ENCODE results near the gene USP22. TPM values are rescaled to one million over a fixed set of nuclear protein-coding genes. Genes with fewer than 3 reads are reported as not detected.

The USP22 gene
- total RNA-seq, 2 donors from 2014 or later, result 130 to 154 TPM

DNA sequence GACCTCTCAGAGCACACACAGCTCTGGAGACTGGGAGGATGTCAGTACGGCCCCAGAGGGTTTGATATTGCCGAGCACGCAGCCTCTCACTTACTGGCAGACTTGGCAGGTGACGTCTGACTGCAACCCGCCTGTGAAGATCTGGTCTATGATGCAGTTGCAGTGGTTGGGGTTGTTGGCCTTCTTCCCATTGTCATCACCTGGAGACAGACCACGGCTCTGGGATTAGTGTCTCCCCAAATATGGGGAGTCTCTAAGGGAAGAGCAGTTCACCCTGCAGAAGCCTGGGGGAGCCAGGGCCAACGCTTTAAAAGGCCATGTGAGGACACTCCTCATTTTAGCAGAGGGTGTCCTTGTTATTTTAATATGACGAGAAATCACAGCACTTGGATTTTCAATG, 30.1 kb downstream of the USP22 start:
- Histone ChIP-seq H3K4me3 (no peak overlapping the region), H3K9me3 (no peaks in the 10 kb centered on the region), H3K36me3 (peaks cover 88% of the 10 kb centered on the region), H3K27me3 (replicated peaks; ENCODE audit: insufficient read depth) (no peaks in the 10 kb centered on the region), H3K4me1 (ENCODE audit: control insufficient read depth in 1 of 2, low read depth in 2 of 2) (no peaks in the 10 kb centered on the region), H3K27ac (no peak overlapping the region)
- ATAC-seq (ENCODE audit: insufficient number of reproducible peaks, low FRiP score, low read depth), result no peak
- no peak for DNase-seq (ENCODE audit: low spot score)
- TF ChIP-seq, protein P1, sequence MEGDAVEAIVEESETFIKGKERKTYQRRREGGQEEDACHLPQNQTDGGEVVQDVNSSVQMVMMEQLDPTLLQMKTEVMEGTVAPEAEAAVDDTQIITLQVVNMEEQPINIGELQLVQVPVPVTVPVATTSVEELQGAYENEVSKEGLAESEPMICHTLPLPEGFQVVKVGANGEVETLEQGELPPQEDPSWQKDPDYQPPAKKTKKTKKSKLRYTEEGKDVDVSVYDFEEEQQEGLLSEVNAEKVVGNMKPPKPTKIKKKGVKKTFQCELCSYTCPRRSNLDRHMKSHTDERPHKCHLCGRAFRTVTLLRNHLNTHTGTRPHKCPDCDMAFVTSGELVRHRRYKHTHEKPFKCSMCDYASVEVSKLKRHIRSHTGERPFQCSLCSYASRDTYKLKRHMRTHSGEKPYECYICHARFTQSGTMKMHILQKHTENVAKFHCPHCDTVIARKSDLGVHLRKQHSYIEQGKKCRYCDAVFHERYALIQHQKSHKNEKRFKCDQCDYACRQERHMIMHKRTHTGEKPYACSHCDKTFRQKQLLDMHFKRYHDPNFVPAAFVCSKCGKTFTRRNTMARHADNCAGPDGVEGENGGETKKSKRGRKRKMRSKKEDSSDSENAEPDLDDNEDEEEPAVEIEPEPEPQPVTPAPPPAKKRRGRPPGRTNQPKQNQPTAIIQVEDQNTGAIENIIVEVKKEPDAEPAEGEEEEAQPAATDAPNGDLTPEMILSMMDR (IDR thresholded peaks at IDR 0.05), result no peak

DNA sequence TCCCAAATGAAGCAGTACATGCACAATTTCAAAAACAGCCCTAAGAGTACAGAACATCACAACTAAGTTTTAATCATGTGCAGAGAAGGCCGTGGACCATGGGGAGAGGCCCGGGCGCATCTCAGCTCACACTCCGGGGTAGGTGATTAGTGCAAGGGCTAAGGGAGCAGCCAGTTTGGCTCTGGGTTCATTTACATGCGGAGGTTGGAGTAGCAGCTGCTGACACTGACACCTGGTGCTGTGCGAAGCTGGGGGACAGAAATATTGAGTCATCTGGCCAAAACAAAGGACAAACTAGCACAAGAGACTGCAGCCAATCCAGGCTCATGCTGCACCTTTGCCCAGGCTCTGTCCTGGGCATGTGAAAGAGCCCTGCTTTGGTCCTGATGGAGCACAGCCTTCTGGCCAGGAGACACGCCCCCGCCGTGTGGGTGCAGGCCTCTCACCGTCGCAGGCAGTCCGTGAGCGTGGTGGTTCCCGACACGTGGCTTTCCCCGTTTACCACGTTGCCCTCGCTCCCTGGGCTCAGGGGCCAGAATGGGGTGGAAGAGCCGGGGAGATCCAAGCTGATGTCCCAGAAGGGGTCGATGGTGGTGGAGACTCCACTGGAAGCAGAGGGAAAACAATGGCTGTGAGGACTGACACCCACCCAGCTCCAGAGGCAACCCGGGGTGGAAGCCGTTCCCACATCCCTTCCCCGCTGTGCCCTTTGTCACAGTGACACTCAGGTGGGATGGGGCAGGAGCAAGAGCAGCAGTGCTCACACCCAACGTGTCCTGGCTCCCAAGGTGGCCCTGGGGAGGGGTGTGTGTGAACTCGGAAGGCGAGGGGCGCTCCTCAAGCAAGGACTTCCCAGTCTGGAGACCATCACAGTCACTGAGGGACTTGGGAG, 31.9 kb downstream of the USP22 start:
- no peaks in the 10 kb centered on the region for H3K9me3 ChIP-seq
- no peaks in the 10 kb centered on the region for H3K4me1 ChIP-seq (ENCODE audit: control insufficient read depth in 1 of 2, low read depth in 2 of 2)
- no peaks in the 10 kb centered on the region for H3K27me3 ChIP-seq (replicated peaks; ENCODE audit: insufficient read depth)
- H3K27ac ChIP-seq, result no peak overlapping the region
- H3K36me3 ChIP-seq, result peaks cover 86% of the 10 kb centered on the region
- ATAC-seq (ENCODE audit: insufficient number of reproducible peaks, low FRiP score, low read depth) (no peak), DNase-seq (ENCODE audit: low spot score) (no peak)
- no peak overlapping the region for H3K4me3 ChIP-seq
- TF ChIP-seq, protein P1 (IDR thresholded peaks at IDR 0.05), result no peak

DNA sequence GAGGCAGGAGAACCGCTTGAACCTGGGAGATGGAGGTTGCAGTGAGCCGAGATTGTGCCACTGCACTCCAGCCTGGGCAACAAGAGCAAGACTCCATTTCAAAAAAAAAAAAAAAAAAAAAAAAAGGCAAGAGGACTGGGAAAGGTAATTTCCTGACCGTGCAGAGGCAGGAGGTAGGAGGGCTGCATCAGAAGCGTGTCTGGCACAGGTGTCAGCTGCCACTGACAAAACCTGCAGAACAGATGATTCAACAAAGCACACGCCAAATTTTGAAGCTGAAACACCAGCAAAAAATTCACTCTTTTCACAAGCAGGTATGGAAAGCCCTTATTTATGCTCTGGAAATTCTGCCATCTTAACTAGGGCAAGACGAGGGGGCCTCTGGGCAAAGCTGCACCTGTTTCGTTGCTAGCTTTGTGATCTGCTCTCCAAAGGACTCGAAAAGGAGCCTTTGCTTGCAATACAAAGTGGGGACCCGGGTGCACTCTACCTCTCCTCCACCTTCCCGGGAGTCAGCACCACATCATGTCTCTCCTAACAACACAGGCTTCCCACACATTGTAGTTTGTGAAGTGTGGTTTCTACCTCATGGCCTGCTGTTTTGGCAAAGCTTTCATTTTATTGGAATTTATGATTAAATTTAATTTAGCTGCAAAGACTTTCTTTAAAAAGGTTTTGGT, 33.7 kb downstream of the USP22 start:
- TF ChIP-seq, protein P1 (IDR thresholded peaks at IDR 0.05), result no peak

DNA sequence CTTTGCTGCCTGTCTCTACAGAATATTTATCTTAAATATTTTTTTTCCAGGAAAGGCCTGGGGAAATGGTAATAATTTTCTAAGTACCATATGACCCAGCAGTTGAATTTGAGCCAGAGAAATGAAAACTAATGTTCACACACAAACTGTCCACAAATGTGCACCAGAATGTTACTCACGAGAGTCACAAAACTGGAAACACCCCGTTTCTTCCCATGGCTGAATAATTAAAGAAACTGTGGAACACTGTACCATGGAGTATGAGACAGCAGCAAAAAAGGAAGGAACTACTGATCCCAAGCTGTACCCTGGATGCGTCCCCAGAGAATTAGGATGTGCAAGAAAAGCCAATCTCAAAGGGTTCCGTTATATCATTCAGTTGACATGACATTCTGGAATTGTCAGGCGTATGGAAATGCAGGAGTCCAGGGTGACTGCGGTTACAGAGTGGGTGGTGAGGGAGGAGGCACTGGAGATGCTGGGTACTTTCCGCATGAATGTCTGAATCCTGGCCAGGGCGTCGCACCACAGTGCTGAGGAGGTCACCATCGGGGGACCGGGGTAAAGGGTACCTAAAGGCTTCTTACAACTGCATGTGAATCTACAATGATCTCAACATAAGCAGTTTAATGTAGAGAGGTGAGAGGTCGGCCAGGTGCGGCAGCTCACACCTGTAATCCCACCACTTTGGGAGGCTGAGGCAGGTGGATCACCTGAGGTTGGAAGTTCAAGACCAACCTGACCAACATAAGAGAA, 34.5 kb downstream of the USP22 start:
- H3K27ac ChIP-seq, result no peak overlapping the region
- TF ChIP-seq, protein P1 (IDR thresholded peaks at IDR 0.05), result no peak
- peaks cover 94% of the 10 kb centered on the region for H3K36me3 ChIP-seq
- ATAC-seq (ENCODE audit: insufficient number of reproducible peaks, low FRiP score, low read depth), result no peak
- H3K27me3 ChIP-seq (replicated peaks; ENCODE audit: insufficient read depth), result no peaks in the 10 kb centered on the region
- H3K4me1 ChIP-seq (ENCODE audit: control insufficient read depth in 1 of 2, low read depth in 2 of 2), result no peaks in the 10 kb centered on the region
- DNase-seq (ENCODE audit: low spot score), result no peak
- no peak overlapping the region for H3K4me3 ChIP-seq
- no peaks in the 10 kb centered on the region for H3K9me3 ChIP-seq

More for the DNA sequence above, 33.7 kb downstream of the USP22 start:
- Histone ChIP-seq H3K27ac (no peak overlapping the region), H3K4me3 (no peak overlapping the region), H3K27me3 (replicated peaks; ENCODE audit: insufficient read depth) (no peaks in the 10 kb centered on the region), H3K9me3 (no peaks in the 10 kb centered on the region), H3K36me3 (peaks cover 88% of the 10 kb centered on the region), H3K4me1 (ENCODE audit: control insufficient read depth in 1 of 2, low read depth in 2 of 2) (no peaks in the 10 kb centered on the region)
- no peak for DNase-seq (ENCODE audit: low spot score)
- ATAC-seq (ENCODE audit: insufficient number of reproducible peaks, low FRiP score, low read depth), result no peak

DNA sequence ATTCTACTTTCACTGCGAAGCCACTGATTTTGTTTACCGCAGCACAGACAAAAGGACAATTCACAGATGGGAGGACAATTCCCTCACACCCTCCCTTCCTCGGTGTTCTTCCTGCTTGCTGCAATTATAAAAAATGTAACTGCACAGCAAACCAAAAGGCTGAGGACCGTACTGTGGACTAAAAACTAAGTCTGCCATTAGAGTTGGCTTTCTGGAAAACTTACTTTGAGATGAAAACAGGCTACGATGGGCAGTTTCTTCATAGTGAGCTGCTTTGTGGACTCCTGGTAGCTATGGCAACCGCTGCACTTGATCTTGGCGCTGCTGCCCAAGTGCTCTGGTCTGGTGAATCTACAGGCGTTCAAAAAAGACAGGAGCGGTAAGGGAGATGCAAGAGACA, 35.2 kb downstream of the USP22 start:
- H3K4me1 ChIP-seq (ENCODE audit: control insufficient read depth in 1 of 2, low read depth in 2 of 2), result no peaks in the 10 kb centered on the region
- H3K4me3 ChIP-seq, result no peak overlapping the region
- no peak overlapping the region for H3K27ac ChIP-seq
- ATAC-seq (ENCODE audit: insufficient number of reproducible peaks, low FRiP score, low read depth) (no peak), DNase-seq (ENCODE audit: low spot score) (no peak)
- TF ChIP-seq, protein P1 (IDR thresholded peaks at IDR 0.05), result no peak
- H3K9me3 ChIP-seq, result no peaks in the 10 kb centered on the region
- H3K27me3 ChIP-seq (replicated peaks; ENCODE audit: insufficient read depth), result no peaks in the 10 kb centered on the region
- peaks cover 95% of the 10 kb centered on the region for H3K36me3 ChIP-seq
